H1 (cell line): ENCODE data around the gene NR3C2. TPM values are rescaled to one million over a fixed set of nuclear protein-coding genes. Genes with fewer than 3 reads are reported as not detected.

Source experiments
- CHD1 ChIP-seq: IDR thresholded peaks from 2 replicates; pipeline ENCODE4 v1.6.1; 2012; ENCODE audit warnings: low read depth, low read length, improper control_type of control experiment
- SP2 ChIP-seq: IDR thresholded peaks from 2 replicates; pipeline ENCODE4 v1.6.1; 2012; ENCODE audit warnings: mild to moderate bottlenecking, low read length, inconsistent platforms
- SP4 ChIP-seq: IDR thresholded peaks from 2 replicates; pipeline ENCODE4 v1.6.1; 2012; ENCODE audit warnings: low read length, inconsistent platforms
- polyA plus RNA-seq, 7 experiments: library from polyadenylated mRNA; depleted of rRNA in 3 of 7; stranded (reverse) in 5 of 7; unstranded in 2 of 7; fragments of >200 nt in 5 of 7; fragments of 200-250 nt in 2 of 7; gene quantifications; 1 replicate in 5 of 7; 2 replicates in 1 of 7; 4 replicates in 1 of 7; pipeline versions ENCODE4 v1.2.1 to v1.2.3, GENCODE V29; 2011 to 2013; ENCODE audit warnings: missing spikeins in 2 of 7, mixed read lengths in 2 of 7
- total RNA-seq: library from RNA; stranded (reverse); fragmentation: NEBNext Ultra II Directional; extraction: Animal tissue kit (Norgen Biotek cat#: 25700); gene quantifications from 2 replicates; pipeline ENCODE4 v1.2.1, GENCODE V29; 2021

Gene NR3C2
- total and polyA plus RNA-seq, 2 of the 8 experiments (the other 6 are each of a cell fraction or from before 2014, with no cell fraction given) = 0.80 to 3.9 TPM

GRCh38 chr4:148266921-148267320, 175.3 kb downstream of the NR3C2 start (continued):
- TF ChIP-seq SP2 (no peak), CHD1 (no peak), SP4 (no peak)
